NCI-H1694 (cell line): ENCODE data around the gene STRAP.

Experiments
- DNase-seq: peaks from one replicate; lab custom pipeline; 2025; lab: John Stamatoyannopoulos, UW

The STRAP gene, protein sequence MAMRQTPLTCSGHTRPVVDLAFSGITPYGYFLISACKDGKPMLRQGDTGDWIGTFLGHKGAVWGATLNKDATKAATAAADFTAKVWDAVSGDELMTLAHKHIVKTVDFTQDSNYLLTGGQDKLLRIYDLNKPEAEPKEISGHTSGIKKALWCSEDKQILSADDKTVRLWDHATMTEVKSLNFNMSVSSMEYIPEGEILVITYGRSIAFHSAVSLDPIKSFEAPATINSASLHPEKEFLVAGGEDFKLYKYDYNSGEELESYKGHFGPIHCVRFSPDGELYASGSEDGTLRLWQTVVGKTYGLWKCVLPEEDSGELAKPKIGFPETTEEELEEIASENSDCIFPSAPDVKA

DNA sequence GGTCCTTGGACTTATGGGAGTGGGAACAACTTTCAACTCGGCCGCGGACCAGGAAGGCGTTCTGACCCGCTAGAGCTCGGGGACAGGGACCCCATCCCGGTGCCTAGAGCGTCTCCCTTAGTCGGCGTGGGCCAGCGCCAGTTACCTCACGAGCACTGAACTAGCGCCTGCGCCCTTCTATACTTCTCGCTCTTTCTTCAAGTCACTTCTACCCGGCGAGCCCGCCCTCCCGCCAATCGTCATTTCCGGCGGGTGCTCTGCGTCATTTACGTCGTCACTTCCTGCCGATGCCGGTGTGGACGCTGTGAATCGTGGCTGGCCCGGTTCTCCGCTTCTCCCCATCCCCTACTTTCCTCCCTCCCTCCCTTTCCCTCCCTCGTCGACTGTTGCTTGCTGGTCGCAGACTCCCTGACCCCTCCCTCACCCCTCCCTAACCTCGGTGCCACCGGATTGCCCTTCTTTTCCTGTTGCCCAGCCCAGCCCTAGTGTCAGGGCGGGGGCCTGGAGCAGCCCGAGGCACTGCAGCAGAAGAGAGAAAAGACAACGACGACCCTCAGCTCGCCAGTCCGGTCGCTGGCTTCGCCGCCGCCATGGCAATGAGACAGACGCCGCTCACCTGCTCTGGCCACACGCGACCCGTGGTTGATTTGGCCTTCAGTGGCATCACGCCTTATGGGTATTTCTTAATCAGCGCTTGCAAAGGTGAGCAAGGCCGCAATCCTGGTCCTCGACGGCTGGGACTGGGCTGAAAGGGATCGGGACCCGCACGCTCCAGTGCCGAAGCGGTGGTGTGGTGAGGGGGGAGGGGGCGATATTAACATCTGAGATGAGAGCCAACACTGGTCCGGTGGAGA, at the start of gene STRAP:
TSS of gene STRAP (plus strand) at position 270 of the 854 bp plus-strand sequence. CDS start at position 591, 321 bp downstream.
- DNase-seq, result peak; percentile 98

DNA sequence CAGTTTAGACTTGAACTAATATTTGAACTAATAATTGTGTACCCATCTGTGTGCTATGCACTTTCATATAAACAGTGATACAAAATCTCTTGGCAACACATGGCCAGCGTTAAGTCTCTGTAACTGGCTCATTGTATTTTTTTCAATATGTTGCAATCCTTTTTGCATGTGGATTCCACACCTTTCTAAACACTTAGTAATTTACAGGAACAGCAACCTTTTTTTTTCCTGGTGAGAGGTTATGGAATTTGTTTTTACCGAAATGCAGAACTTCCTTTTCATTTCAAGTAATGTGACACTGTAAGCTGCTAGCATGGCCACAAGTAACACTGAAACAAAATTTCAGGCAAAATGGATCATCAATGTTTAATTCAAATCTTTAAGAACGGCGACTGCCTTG, 47.6 kb upstream of the STRAP start:
- no peak for DNase-seq

DNA sequence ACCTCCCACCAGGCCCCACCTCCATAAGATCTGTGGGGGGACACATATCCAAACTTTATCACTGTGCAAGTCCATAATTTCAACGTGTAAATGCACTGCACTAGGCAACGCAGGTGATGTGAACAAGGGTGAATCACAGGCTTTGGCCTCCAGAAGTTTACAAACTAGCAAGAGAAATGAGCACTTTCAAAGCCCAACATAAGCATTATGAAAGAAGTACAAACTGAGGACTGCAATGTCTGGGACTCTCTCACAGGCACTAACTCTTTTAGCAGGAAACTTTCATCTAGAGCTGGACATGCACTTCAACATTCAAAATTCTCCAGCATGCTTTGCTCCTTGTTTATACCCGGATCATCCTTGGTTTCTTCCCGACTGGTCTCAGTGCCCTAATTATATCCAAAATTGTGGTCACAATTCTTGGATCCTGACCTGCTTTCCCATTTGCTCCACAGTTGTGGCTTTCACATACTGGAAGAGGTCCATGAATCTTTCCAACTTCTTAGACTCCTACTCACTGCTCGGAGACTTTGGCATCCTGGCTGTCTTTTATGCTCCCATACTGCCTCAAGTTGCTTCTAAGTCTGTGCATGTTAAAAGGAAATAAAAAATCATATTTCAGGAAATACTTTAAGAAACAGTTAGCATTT, 44.9 kb upstream of the STRAP start:
- DNase-seq, result no peak

GRCh38 chr12:15839041-15839440, 43.1 kb upstream of the STRAP start:
- no peak for DNase-seq

DNA sequence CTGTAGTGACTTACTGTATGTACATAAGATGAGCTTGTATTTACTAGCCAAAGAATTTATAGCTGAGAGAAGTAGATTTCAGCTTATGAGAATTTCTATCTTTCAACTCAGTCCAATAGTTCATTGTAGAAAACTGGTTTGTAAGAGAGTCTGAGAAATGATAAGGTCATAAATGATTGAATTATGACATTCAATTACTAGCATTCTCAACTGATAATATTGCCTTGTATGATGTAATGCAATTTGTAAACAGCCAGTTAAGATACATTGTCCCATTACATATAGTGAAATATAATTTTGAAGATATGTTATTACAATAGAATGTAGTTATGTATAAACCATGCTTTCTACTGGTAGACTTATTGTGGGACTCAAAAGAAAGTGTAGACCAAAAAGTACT, 42.5 kb upstream of the STRAP start:
- DNase-seq, result no peak

GRCh38 chr12:15842108-15842507, 40.1 kb upstream of the STRAP start:
- DNase-seq, result no peak

DNA sequence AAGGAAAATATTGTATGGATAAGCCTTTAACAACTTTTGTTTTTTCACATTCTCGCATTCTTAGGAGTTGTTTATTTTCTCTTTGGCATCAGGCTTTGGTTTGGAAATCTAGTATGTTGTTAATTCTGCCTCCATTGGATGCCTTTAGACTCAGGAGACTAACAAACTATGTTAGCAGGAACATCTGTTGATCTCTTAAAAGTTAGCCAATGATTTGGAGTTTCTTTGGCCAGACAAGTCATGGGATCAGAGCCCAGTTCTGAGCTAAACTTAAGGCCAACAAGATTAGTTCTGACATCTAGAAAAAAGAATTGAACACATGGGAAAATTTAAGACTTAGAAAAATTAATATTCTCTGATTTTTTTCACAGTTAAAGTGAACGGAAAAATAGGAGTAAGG, 35.3 kb upstream of the STRAP start:
- DNase-seq, result no peak

- DNase-seq, result no peak
Observed at GRCh38 chr12:15848606-15849005, 33.6 kb upstream of the STRAP start.

GRCh38 chr12:15851045-15851620, 31.1 kb upstream of the STRAP start:
- no peak for DNase-seq

DNA sequence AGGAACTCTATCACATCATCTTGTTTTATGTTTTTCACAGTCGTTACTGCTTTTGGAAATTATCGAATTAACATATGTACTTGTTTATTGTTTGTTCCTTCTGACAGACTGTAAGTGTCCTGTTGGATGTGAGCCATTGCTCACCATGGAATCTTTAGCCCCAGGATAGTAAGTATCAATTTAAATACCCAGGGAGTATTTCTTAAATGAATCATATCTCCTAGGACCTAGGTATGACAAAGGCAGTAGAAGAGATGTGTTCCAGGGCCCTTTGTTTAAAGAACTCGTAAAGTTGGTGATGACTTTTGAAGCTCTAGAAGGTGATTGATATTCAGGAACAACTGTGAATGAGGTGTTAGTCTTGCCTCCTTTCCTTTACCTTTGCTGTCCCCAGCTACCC, 30.3 kb upstream of the STRAP start:
- DNase-seq, result no peak

DNA sequence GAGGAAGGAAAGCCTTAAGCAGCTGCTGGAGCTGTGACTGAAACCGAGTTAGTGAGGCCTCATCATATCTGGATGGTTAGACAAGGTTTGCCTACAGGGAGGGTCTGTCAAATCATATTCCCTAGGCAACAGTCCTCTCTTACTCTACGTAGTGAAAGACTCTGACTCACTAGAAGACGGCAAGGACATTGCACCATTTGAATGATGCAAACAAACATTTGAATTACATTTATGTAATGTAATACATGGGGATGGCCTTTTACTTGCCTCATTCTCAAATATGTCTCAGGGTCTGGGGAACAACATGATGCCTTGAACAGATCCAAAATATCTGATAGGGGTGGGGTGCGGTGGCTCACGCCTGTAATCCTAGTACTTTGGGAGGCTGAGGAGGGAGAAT, 29.8 kb upstream of the STRAP start:
- DNase-seq, result no peak

GRCh38 chr12:15853877-15854276, 28.3 kb upstream of the STRAP start:
- no peak for DNase-seq

- DNase-seq, result no peak
Observed at GRCh38 chr12:15854916-15855315, 27.3 kb upstream of the STRAP start.

- DNase-seq, result no peak
Observed at GRCh38 chr12:15855646-15856045, 26.5 kb upstream of the STRAP start.

- DNase-seq, result peak; percentile 71
Observed at GRCh38 chr12:15856097-15856982, 25.8 kb upstream of the STRAP start.

DNA sequence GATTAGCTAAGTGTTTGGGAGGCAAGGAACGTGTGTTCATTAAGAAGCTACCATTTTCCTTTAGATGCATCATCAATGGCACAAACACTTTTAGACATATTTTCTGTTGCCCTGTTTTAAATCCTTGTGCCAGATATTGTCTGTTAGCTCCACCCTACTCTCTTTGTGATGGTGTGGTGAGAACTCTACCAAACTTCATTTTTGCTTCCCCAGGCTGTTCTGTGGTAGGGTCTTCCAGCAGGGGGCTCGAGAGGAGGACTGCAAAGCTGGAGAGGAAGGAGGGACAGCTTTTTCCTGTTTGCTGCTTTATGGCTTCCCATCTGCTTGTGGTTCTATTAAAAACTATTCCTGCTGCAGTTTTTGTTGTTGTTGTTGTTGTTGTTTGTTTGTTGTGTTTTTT, 23.8 kb upstream of the STRAP start:
- no peak for DNase-seq

DNA sequence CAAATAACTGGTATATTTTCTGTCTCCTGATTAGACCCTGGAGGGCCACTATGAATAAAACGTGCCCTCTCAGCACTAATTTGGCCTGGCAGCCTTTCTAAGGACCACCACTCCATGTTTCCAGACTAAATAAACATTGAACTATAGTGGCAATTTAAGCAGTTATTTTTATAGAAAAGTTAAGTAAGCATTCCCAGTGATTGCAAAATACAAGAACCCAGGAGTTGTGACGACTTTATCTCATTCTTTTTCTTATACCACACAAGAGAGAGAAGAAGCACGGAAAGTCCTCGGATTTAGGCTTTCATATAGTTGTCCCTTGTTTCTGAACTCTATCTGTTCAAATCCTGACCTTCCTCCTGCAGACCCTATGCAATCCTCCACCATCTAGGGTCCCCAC, 23.1 kb upstream of the STRAP start:
- no peak for DNase-seq

- no peak for DNase-seq
Observed at GRCh38 chr12:15861404-15861803, 20.8 kb upstream of the STRAP start.

DNA sequence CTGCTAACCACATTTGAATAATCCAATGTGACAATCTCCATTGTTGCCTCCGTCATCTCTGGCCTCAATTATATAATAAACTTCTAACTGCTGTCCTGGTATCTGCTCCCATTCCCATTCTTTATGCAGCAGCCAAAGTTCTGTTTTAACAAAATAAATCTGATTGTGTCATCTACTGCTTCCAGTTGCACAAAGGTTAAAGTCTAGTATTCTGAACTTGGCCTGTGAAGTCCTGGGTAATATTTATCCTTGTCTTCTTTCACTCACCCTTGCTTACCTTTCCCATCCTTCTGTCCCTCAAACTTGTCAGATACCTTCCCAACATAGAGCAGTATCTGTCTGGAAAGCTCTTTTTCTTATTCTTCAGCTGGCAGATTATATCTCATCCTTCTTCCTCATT, 19.3 kb upstream of the STRAP start:
- DNase-seq, result no peak

- DNase-seq, result no peak
Observed at GRCh38 chr12:15863372-15863771, 18.8 kb upstream of the STRAP start.

DNA sequence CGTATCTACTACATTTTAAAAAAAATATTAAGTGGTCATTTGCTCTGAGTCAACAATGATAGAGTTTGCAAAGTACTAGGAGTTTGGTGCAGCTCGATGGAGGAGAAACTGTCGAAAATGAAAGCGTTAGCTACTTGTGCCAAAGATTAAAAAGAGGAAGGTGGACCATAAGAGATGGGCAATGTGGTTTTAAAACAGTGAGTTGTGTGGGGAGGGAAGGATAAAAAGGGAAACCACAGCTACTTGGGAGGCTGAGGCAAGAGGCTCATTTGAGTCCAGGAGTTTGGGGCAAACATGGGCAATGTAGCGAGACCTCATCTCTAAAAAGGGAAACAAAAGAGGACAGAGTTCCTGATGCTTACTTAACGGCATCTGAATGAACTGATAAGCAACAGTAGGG, 18.2 kb upstream of the STRAP start:
- no peak for DNase-seq
